ENCODE results near the gene PDE6C. TPM values are rescaled to one million over a fixed set of nuclear protein-coding genes. Genes with fewer than 3 reads are reported as not detected.

The PDE6C gene
- total RNA-seq, 4 donors from 2014 or later = not detected

GRCh38 chr10:93576888-93577287 lies 35.4 kb upstream of the PDE6C start:
- Histone ChIP-seq H3K36me3 (no peaks in the 10 kb centered on the region), H3K4me3 (no peak overlapping the region), H3K4me1 (peaks cover 0 to 6% (median 0%) of the 10 kb centered on the region in 4 donors), H3K9me3 (no peaks in the 10 kb centered on the region), H3K27ac (no peak overlapping the region), H3K27me3 (no peaks in the 10 kb centered on the region)
- 37 to 57% methylated on average over 3 of the region's 3 CpGs for WGBS, 2 donors
- DNase-seq (ENCODE audit: low spot score in 2 of 2) = no peak
- TF ChIP-seq EP300 (IDR thresholded peaks at IDR 0.05) (no peak), POLR2A (IDR thresholded peaks at IDR 0.05) (no peak), CTCF (IDR thresholded peaks at IDR 0.05) (no peak)

- no peak for TF ChIP-seq CTCF (IDR thresholded peaks at IDR 0.05)
- no peak for TF ChIP-seq EP300 (IDR thresholded peaks at IDR 0.05)
- TF ChIP-seq POLR2A (IDR thresholded peaks at IDR 0.05) = no peak
- no peaks in the 10 kb centered on the region for H3K36me3 ChIP-seq
- no peaks in the 10 kb centered on the region for H3K9me3 ChIP-seq
- H3K4me1 ChIP-seq = peaks cover 0 to 6% (median 0%) of the 10 kb centered on the region in 4 donors
- no peaks in the 10 kb centered on the region for H3K27me3 ChIP-seq
- no peak for DNase-seq (ENCODE audit: low spot score in 2 of 2)
- no peak overlapping the region for H3K4me3 ChIP-seq
- 83 to 90% methylated on average over 3 of the region's 3 CpGs for WGBS, 2 donors
- H3K27ac ChIP-seq = no peak overlapping the region
Measured at GRCh38 chr10:93577565-93577964, 34.8 kb upstream of the PDE6C start.

GRCh38 chr10:93579089-93579488 lies 33.2 kb upstream of the PDE6C start:
- TF ChIP-seq EP300 (IDR thresholded peaks at IDR 0.05) (no peak), CTCF (IDR thresholded peaks at IDR 0.05) (no peak), POLR2A (IDR thresholded peaks at IDR 0.05) (no peak)
- no peak for DNase-seq (ENCODE audit: low spot score in 2 of 2)
- H3K4me1 ChIP-seq = no peaks in the 10 kb centered on the region
- H3K27me3 ChIP-seq = no peaks in the 10 kb centered on the region
- H3K27ac ChIP-seq = no peak overlapping the region
- H3K9me3 ChIP-seq = no peaks in the 10 kb centered on the region
- 86 to 90% methylated on average over 7 of the region's 7 CpGs for WGBS, 2 donors
- H3K36me3 ChIP-seq = no peaks in the 10 kb centered on the region
- no peak overlapping the region for H3K4me3 ChIP-seq

GRCh38 chr10:93579985-93580711 lies 32.2 kb upstream of the PDE6C start:
- DNase-seq (ENCODE audit: low spot score in 2 of 2) = no peak

More at GRCh38 chr10:93579985-93580711, 32.2 kb upstream of the PDE6C start:
- no peaks in the 10 kb centered on the region for H3K27me3 ChIP-seq
- no peaks in the 10 kb centered on the region for H3K9me3 ChIP-seq
- no peaks in the 10 kb centered on the region for H3K36me3 ChIP-seq
- 75 to 80% methylated on average over 3 of the region's 3 CpGs for whole genome bisulfite sequencing, 2 donors
- no peaks in the 10 kb centered on the region for H3K4me1 ChIP-seq
- H3K27ac ChIP-seq = no peak overlapping the region
- H3K4me3 ChIP-seq = no peak overlapping the region
- TF ChIP-seq CTCF (IDR thresholded peaks at IDR 0.05) (no peak), EP300 (IDR thresholded peaks at IDR 0.05) (no peak), POLR2A (IDR thresholded peaks at IDR 0.05) (no peak)

Measured in tibial nerve (tissue), 4 donors.